ENCODE data around the gene STX10.

- TF ChIP-seq CTCF (IDR thresholded peaks at IDR 0.05) (no peak), EP300 (IDR thresholded peaks at IDR 0.05) (no peak)
Observed at GRCh38 chr19:13102416-13102665, 47.8 kb downstream of the STX10 start.
